ENCODE data around the gene HJURP. TPM values are rescaled to one million over a fixed set of nuclear protein-coding genes. Genes with fewer than 3 reads are reported as not detected.

HJURP gene
- total RNA-seq, 2 experiments from 2014 or later, result 126 to 129 TPM

GRCh38 chr2:233800208-233800607 lies 54.1 kb downstream of the HJURP start:
- peaks cover 4% of the 10 kb centered on the region for H3K27me3 Mint-ChIP-seq
- no peak overlapping the region for H3K27ac Mint-ChIP-seq
- DNase-seq, result peak; percentile 7
- no peaks in the 10 kb centered on the region for H3K9me3 Mint-ChIP-seq
- H3K4me1 Mint-ChIP-seq, result peaks cover 4% of the 10 kb centered on the region
- ChIA-PET CTCF (no interaction called here), POLR2A (no interaction called here)
- no peak overlapping the region for H3K4me3 Mint-ChIP-seq
- H3K36me3 Mint-ChIP-seq (ENCODE audit: low read depth), result no peaks in the 10 kb centered on the region

GRCh38 chr2:233799716-233800115 lies 54.6 kb downstream of the HJURP start:
- ChIA-PET CTCF (no interaction called here), POLR2A (no interaction called here)
- Mint-ChIP-seq H3K36me3 (ENCODE audit: low read depth) (no peaks in the 10 kb centered on the region), H3K9me3 (no peaks in the 10 kb centered on the region), H3K27ac (no peak overlapping the region), H3K27me3 (no peaks in the 10 kb centered on the region), H3K4me1 (peaks cover 4% of the 10 kb centered on the region), H3K4me3 (no peak overlapping the region)
- DNase-seq, result peak; percentile 9

- ChIA-PET CTCF (no interaction called here), POLR2A (no interaction called here)
- Mint-ChIP-seq H3K36me3 (ENCODE audit: low read depth) (no peaks in the 10 kb centered on the region), H3K9me3 (no peaks in the 10 kb centered on the region), H3K27ac (no peak overlapping the region), H3K4me1 (peaks cover 4% of the 10 kb centered on the region), H3K4me3 (no peak overlapping the region), H3K27me3 (no peaks in the 10 kb centered on the region)
- peak; percentile 7 for DNase-seq
These were observed 55.2 kb downstream of the HJURP start for GRCh38 chr2:233799087-233799665.

GRCh38 chr2:233798335-233799086 lies 55.8 kb downstream of the HJURP start:
- POLR2A ChIA-PET, result no interaction called here
- Mint-ChIP-seq H3K9me3 (no peaks in the 10 kb centered on the region), H3K27ac (no peak overlapping the region), H3K27me3 (no peaks in the 10 kb centered on the region), H3K4me3 (no peak overlapping the region), H3K4me1 (peaks cover 4% of the 10 kb centered on the region), H3K36me3 (ENCODE audit: low read depth) (no peaks in the 10 kb centered on the region)
- CTCF ChIA-PET, result no interaction called here
- DNase-seq, result peak; percentile 7

- Mint-ChIP-seq H3K4me1 (peaks cover 2% of the 10 kb centered on the region), H3K4me3 (no peak overlapping the region), H3K9me3 (no peaks in the 10 kb centered on the region), H3K36me3 (ENCODE audit: low read depth) (no peaks in the 10 kb centered on the region), H3K27ac (no peak overlapping the region), H3K27me3 (no peaks in the 10 kb centered on the region)
- POLR2A ChIA-PET, result no interaction called here
- no peak for DNase-seq
- CTCF ChIA-PET, result no interaction called here
These were observed 58.1 kb downstream of the HJURP start for GRCh38 chr2:233796254-233796653.

GRCh38 chr2:233795735-233796171 lies 58.6 kb downstream of the HJURP start:
- H3K9me3 Mint-ChIP-seq, result no peaks in the 10 kb centered on the region
- H3K36me3 Mint-ChIP-seq (ENCODE audit: low read depth), result no peaks in the 10 kb centered on the region
- no peak overlapping the region for H3K27ac Mint-ChIP-seq
- DNase-seq, result peak; percentile 8
- no peaks in the 10 kb centered on the region for H3K27me3 Mint-ChIP-seq
- CTCF ChIA-PET, result no interaction called here
- H3K4me1 Mint-ChIP-seq, result no peaks in the 10 kb centered on the region
- no peak overlapping the region for H3K4me3 Mint-ChIP-seq
- POLR2A ChIA-PET, result no interaction called here

- ChIA-PET POLR2A (no interaction called here), CTCF (no interaction called here)
- Mint-ChIP-seq H3K27ac (no peak overlapping the region), H3K4me3 (no peak overlapping the region), H3K4me1 (no peaks in the 10 kb centered on the region), H3K36me3 (ENCODE audit: low read depth) (no peaks in the 10 kb centered on the region), H3K9me3 (no peaks in the 10 kb centered on the region), H3K27me3 (no peaks in the 10 kb centered on the region)
- no peak for DNase-seq
These were observed 60.1 kb downstream of the HJURP start for GRCh38 chr2:233794128-233794658.

GRCh38 chr2:233793465-233794127 lies 60.7 kb downstream of the HJURP start:
- H3K27me3 Mint-ChIP-seq, result no peaks in the 10 kb centered on the region
- no peak overlapping the region for H3K27ac Mint-ChIP-seq
- ChIA-PET POLR2A (no interaction called here), CTCF (no interaction called here)
- H3K4me1 Mint-ChIP-seq, result no peaks in the 10 kb centered on the region
- H3K9me3 Mint-ChIP-seq, result no peaks in the 10 kb centered on the region
- H3K36me3 Mint-ChIP-seq (ENCODE audit: low read depth), result no peaks in the 10 kb centered on the region
- DNase-seq, result peak; percentile 14
- no peak overlapping the region for H3K4me3 Mint-ChIP-seq

- no peak overlapping the region for H3K27ac Mint-ChIP-seq
- CTCF ChIA-PET, result no interaction called here
- no peaks in the 10 kb centered on the region for H3K36me3 Mint-ChIP-seq (ENCODE audit: low read depth)
- no peaks in the 10 kb centered on the region for H3K9me3 Mint-ChIP-seq
- H3K4me1 Mint-ChIP-seq, result no peaks in the 10 kb centered on the region
- POLR2A ChIA-PET, result no interaction called here
- H3K27me3 Mint-ChIP-seq, result no peaks in the 10 kb centered on the region
- no peak for DNase-seq
- no peak overlapping the region for H3K4me3 Mint-ChIP-seq
These were observed 61.6 kb downstream of the HJURP start for GRCh38 chr2:233792720-233793119.

- H3K4me1 Mint-ChIP-seq, result no peaks in the 10 kb centered on the region
- no peak overlapping the region for H3K27ac Mint-ChIP-seq
- CTCF ChIA-PET, result no interaction called here
- H3K9me3 Mint-ChIP-seq, result no peaks in the 10 kb centered on the region
- no peaks in the 10 kb centered on the region for H3K27me3 Mint-ChIP-seq
- H3K36me3 Mint-ChIP-seq (ENCODE audit: low read depth), result no peaks in the 10 kb centered on the region
- POLR2A ChIA-PET, result no interaction called here
- no peak for DNase-seq
- H3K4me3 Mint-ChIP-seq, result no peak overlapping the region
These were observed 62.4 kb downstream of the HJURP start for GRCh38 chr2:233791883-233792329.

- no peak for DNase-seq
- ChIA-PET CTCF (no interaction called here), POLR2A (no interaction called here)
- H3K4me3 Mint-ChIP-seq, result no peak overlapping the region
- H3K4me1 Mint-ChIP-seq, result no peaks in the 10 kb centered on the region
- H3K36me3 Mint-ChIP-seq (ENCODE audit: low read depth), result no peaks in the 10 kb centered on the region
- no peaks in the 10 kb centered on the region for H3K27me3 Mint-ChIP-seq
- H3K27ac Mint-ChIP-seq, result no peak overlapping the region
- no peaks in the 10 kb centered on the region for H3K9me3 Mint-ChIP-seq
These were observed 63.0 kb downstream of the HJURP start for GRCh38 chr2:233791151-233791882.

- no peak for DNase-seq
- peaks cover 3% of the 10 kb centered on the region for H3K27me3 Mint-ChIP-seq
- POLR2A ChIA-PET, result no interaction called here
- CTCF ChIA-PET, result no interaction called here
- H3K4me3 Mint-ChIP-seq, result no peak overlapping the region
- no peaks in the 10 kb centered on the region for H3K9me3 Mint-ChIP-seq
- H3K27ac Mint-ChIP-seq, result no peak overlapping the region
- no peaks in the 10 kb centered on the region for H3K36me3 Mint-ChIP-seq (ENCODE audit: low read depth)
- no peaks in the 10 kb centered on the region for H3K4me1 Mint-ChIP-seq
These were observed 64.8 kb downstream of the HJURP start for GRCh38 chr2:233789554-233789953.

Measured in activated CD4-positive, alpha-beta memory T cell treated with anti-CD3 and anti-CD28 coated beads, Interleukin-2, amount 10 ng/mL, durations not matched to agents 7 days and 5 days (primary cell).